Cardiac fibroblast (primary cell): ENCODE results near the gene NPAS3.
A peak's percentile ranks its signal among the peaks of the same experiment; 100 is the strongest.

Experiments
- DNase-seq, 2 donors: peaks; one replicate each; pipeline versions ENCODE4 v3.0.0 to v3.0.0-alpha.2; 2010; ENCODE audit warnings: low read depth in 2 of 2
- H3K4me3 ChIP-seq, 2 donors: replicated peaks in 1 of 2; 1 replicate in 1 of 2; 2 replicates in 1 of 2; pipeline ENCODE4 v1.5.1; 2011; ENCODE audit warnings: low read depth in 2 of 2, low read length in 2 of 2, mild to moderate bottlenecking in 2 of 2, moderate library complexity in 1 of 2
- CTCF ChIP-seq: IDR thresholded peaks from one replicate; pipeline ENCODE4 v1.5.1; 2011; ENCODE audit warnings: low read depth, mild to moderate bottlenecking, low read length, inconsistent platforms

NPAS3 gene

GRCh38 chr14:33219957-33220356, 281.3 kb downstream of the NPAS3 start:
- DNase-seq = no peak
- TF ChIP-seq CTCF = no peak

GRCh38 chr14:33229269-33229929, 290.7 kb downstream of the NPAS3 start:
- TF ChIP-seq CTCF = no peak
- DNase-seq = peak in 1 of 2 donors; percentile 41
- no peak overlapping the region for H3K4me3 ChIP-seq

More at GRCh38 chr14:33219957-33220356, 281.3 kb downstream of the NPAS3 start:
- H3K4me3 ChIP-seq = no peak overlapping the region

- no peak overlapping the region for H3K4me3 ChIP-seq
- no peak for TF ChIP-seq CTCF
- no peak for DNase-seq
Observed at GRCh38 chr14:33230021-33230420, 291.3 kb downstream of the NPAS3 start.

- TF ChIP-seq CTCF = no peak
- no peak for DNase-seq
Observed at GRCh38 chr14:33232031-33232430, 293.4 kb downstream of the NPAS3 start.

GRCh38 chr14:33237115-33237740, 298.5 kb downstream of the NPAS3 start:
- TF ChIP-seq CTCF = no peak
- H3K4me3 ChIP-seq = no peak overlapping the region
- no peak for DNase-seq

More at GRCh38 chr14:33232031-33232430, 293.4 kb downstream of the NPAS3 start:
- H3K4me3 ChIP-seq = no peak overlapping the region

- no peak for TF ChIP-seq CTCF
- no peak for DNase-seq
- H3K4me3 ChIP-seq = no peak overlapping the region
Observed at GRCh38 chr14:33239465-33239864, 300.8 kb downstream of the NPAS3 start.
